Activated naive CD4-positive, alpha-beta T cell treated with anti-CD3 and anti-CD28 coated beads, Interleukin-2, amount 50 U/mL, for 24 hours (primary cell): ENCODE data around the gene SCAANT1.
A peak's percentile ranks its signal among the peaks of the same experiment; 100 is the strongest.

Experiments used
- H3K27ac Mint-ChIP-seq: one replicate; pipeline ENCODE4 v1.8.0; 2021; ENCODE audit warnings: mild to moderate bottlenecking, mixed read lengths
- H3K27me3 Mint-ChIP-seq: one replicate; pipeline ENCODE4 v1.8.0; 2021; ENCODE audit warnings: mixed read lengths
- H3K36me3 Mint-ChIP-seq: one replicate; pipeline ENCODE4 v1.8.0; 2021; ENCODE audit warnings: mixed read lengths
- H3K4me1 Mint-ChIP-seq: one replicate; pipeline ENCODE4 v1.8.0; 2021; ENCODE audit warnings: mixed read lengths
- H3K4me3 Mint-ChIP-seq: one replicate; pipeline ENCODE4 v1.8.0; 2021; ENCODE audit warnings: mild to moderate bottlenecking, mixed read lengths
- H3K9me3 Mint-ChIP-seq: one replicate; pipeline ENCODE4 v1.8.0; 2021; ENCODE audit warnings: mixed read lengths

SCAANT1 gene

DNA sequence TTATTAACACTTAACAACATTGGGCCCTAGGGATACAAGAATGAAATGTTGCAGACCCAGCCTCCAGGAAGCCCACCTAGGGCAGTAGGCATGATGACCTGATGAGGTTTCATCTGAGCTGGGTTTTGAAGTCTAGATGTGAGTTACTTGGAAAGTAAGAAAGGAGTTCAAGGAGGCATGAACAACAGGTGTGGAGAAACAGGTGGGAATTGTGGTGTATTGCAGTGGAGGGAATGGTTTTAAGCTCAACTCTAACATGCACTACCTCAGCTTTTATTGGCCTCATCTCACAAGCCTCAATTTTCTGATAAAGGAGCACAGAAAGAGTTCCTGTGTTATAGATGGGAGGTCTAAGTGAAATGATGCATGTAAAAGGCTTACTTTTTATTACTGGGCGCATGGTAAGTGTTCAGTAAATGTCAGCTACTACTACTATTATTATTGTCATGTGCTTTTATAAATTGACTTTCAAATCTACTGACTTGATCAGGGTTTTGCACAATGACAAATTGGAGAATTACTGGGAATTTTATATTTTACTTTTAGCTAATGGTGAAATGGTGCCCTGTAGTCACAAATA is 19.3 kb downstream of the SCAANT1 start:
- Mint-ChIP-seq H3K27me3 (no peaks in the 10 kb centered on the region), H3K36me3 (peaks cover 1% of the 10 kb centered on the region), H3K4me3 (no peak overlapping the region), H3K9me3 (no peaks in the 10 kb centered on the region), H3K4me1 (peaks cover 61% of the 10 kb centered on the region), H3K27ac (no peak overlapping the region)

GRCh38 chr3:63891518-63891917 is 20.7 kb downstream of the SCAANT1 start:
- no peaks in the 10 kb centered on the region for H3K27me3 Mint-ChIP-seq
- peaks cover 61% of the 10 kb centered on the region for H3K4me1 Mint-ChIP-seq
- no peak overlapping the region for H3K27ac Mint-ChIP-seq
- no peaks in the 10 kb centered on the region for H3K9me3 Mint-ChIP-seq
- peaks cover 1% of the 10 kb centered on the region for H3K36me3 Mint-ChIP-seq
- H3K4me3 Mint-ChIP-seq, result no peak overlapping the region

DNA sequence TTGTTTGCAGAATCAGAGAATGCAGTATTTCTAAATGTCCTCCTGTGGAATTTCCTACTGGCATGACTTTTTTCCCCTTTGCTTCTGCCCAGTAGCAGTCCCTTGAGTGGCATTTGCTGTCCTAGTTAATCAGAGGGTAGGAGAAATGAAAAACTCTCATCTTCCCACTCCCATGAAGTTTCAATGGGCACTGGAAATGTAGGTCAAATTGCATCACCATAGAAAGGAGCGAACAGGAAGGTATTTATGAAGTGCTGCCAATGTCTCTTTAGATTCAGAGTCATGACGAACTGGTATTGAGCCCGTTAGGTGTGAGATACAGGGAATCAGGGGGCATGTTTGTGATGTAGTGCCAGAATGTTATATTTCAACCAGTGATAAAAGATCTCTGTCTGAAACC is 25.3 kb downstream of the SCAANT1 start:
- Mint-ChIP-seq H3K27ac (no peak overlapping the region), H3K4me1 (peaks cover 42% of the 10 kb centered on the region)

GRCh38 chr3:63880653-63881052 is 31.5 kb downstream of the SCAANT1 start:
- H3K4me3 Mint-ChIP-seq, result no peak overlapping the region
- H3K9me3 Mint-ChIP-seq, result no peaks in the 10 kb centered on the region
- no peaks in the 10 kb centered on the region for H3K36me3 Mint-ChIP-seq
- peaks cover 74% of the 10 kb centered on the region for H3K4me1 Mint-ChIP-seq
- peak overlapping the region; percentile 2 for H3K27ac Mint-ChIP-seq
- no peaks in the 10 kb centered on the region for H3K27me3 Mint-ChIP-seq

More for the DNA sequence above, 25.3 kb downstream of the SCAANT1 start:
- no peaks in the 10 kb centered on the region for H3K9me3 Mint-ChIP-seq
- no peaks in the 10 kb centered on the region for H3K36me3 Mint-ChIP-seq
- no peaks in the 10 kb centered on the region for H3K27me3 Mint-ChIP-seq
- H3K4me3 Mint-ChIP-seq, result no peak overlapping the region

DNA sequence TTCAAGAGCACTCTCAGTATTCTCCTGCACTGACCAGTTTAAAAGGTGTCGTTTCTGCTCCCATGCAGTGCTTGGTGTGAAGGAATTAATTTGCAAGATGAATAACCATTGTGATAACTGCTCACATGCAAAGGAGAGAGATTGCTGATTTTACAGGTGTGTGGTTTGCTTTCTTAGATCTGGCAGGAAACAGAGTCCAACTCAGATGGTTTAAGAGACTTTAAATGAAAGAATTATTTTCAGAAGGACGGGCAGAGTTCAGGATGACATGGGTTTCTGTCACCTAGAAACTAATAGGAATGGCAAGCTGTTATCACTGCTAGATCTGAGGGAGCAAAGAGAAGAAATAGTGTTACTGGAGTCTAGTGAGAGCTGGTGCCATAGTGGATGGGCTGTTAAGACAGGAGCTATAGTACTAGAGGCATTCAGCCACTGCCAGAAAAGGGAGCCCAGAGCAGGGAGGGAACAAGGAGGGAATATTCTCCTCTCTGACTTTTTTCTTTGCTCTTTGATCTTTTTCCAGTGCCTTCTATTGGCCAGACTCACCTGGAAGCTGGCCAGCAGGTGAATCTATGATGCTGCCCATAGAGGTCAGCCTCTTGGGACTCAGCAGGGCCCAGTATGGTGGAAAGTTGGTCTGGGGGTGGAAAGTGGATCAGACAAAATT is 33.7 kb downstream of the SCAANT1 start:
- Mint-ChIP-seq H3K36me3 (no peaks in the 10 kb centered on the region), H3K4me3 (no peak overlapping the region), H3K4me1 (peaks cover 86% of the 10 kb centered on the region), H3K9me3 (no peaks in the 10 kb centered on the region), H3K27ac (peak overlapping the region; percentile 31), H3K27me3 (no peaks in the 10 kb centered on the region)

GRCh38 chr3:63877737-63878393 is 34.3 kb downstream of the SCAANT1 start:
- Mint-ChIP-seq H3K4me1 (peaks cover 82% of the 10 kb centered on the region), H3K4me3 (peak overlapping the region; percentile 5), H3K36me3 (no peaks in the 10 kb centered on the region), H3K27me3 (no peaks in the 10 kb centered on the region), H3K9me3 (no peaks in the 10 kb centered on the region), H3K27ac (no peak overlapping the region)

DNA sequence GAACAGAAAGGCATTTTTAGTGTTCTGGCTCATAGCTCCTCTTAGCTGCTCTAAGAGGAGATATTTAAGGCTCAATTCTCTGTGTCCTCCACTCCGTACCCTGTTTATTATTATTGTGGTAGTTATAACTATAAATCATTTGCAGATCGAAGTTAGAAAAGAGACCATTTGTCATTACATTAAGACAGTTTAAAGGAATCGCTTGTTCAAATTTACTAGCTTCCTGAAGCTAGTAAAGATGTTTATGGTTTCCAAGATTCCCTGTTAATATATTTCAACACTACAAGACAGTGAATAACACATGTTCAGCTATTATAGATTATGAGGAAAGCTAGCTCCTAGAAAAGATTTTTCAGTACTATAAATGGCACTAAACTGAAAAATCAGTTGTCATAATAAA is 35.9 kb downstream of the SCAANT1 start:
- Mint-ChIP-seq H3K9me3 (no peaks in the 10 kb centered on the region), H3K4me3 (no peak overlapping the region), H3K4me1 (peaks cover 83% of the 10 kb centered on the region), H3K27ac (no peak overlapping the region), H3K27me3 (no peaks in the 10 kb centered on the region), H3K36me3 (peaks cover 1% of the 10 kb centered on the region)

DNA sequence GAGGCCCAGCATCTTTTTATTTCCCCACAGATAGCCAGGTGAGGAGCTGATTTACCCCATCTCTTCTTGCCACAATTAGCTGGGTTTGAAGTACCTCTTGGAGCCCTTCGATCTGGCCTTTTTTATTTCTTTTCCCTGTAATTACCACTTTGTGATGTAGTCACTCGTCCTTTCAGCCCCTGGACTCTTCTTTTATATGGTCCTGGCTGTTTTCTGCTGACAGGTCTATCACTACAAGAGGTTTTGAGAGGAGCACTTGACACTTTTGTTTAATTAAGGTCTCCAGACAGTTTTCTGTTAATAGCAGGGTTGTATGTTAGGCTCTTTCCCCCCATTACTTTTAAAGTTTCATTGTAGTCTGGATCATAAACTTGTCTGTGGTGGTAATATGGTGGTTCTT is 36.7 kb downstream of the SCAANT1 start:
- peaks cover 81% of the 10 kb centered on the region for H3K4me1 Mint-ChIP-seq
- H3K27ac Mint-ChIP-seq, result no peak overlapping the region
- H3K27me3 Mint-ChIP-seq, result no peaks in the 10 kb centered on the region
- H3K4me3 Mint-ChIP-seq, result no peak overlapping the region
- H3K36me3 Mint-ChIP-seq, result peaks cover 1% of the 10 kb centered on the region
- H3K9me3 Mint-ChIP-seq, result no peaks in the 10 kb centered on the region

GRCh38 chr3:63874769-63875168 is 37.4 kb downstream of the SCAANT1 start:
- Mint-ChIP-seq H3K4me3 (no peak overlapping the region), H3K27me3 (no peaks in the 10 kb centered on the region), H3K36me3 (peaks cover 1% of the 10 kb centered on the region), H3K4me1 (peaks cover 79% of the 10 kb centered on the region), H3K9me3 (no peaks in the 10 kb centered on the region), H3K27ac (no peak overlapping the region)

DNA sequence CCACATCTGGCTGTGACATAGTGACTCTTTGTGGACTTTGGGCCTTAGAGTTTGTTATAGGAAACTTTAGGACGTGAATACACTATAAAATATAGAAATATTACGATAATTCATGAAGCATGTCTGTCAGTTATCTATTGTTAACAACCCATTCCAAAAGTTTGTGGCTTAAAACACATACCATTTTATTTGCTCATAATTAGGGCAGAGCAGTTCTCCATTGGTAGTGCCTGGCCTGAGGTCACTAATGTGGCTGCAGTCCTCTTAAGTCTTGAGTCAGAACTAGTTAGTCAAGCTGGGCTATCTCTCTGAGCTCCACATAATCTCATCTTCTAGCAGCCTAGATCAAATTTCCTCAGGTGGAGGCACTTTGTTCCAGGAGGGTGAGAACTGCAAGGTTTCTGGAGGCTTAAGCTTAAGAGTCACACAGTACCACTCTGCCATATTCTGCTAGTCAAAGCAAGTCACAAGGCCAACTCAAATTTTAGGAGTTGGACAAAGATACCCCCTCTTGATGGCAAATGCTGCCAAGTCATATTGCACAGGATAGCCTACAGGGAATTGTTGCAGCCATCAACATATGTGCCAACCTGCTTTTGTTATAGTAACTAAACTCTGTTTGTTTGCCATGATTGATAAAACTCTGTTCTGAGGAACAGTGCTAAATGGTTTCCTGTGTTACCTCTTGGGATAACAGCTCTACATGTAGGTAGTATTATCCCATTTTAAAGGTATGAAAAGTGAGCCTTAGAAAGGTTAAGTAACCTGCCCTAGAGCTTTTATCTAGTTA is 39.9 kb downstream of the SCAANT1 start:
- Mint-ChIP-seq H3K36me3 (peaks cover 1% of the 10 kb centered on the region), H3K27me3 (no peaks in the 10 kb centered on the region), H3K27ac (no peak overlapping the region), H3K4me3 (no peak overlapping the region), H3K4me1 (peaks cover 78% of the 10 kb centered on the region), H3K9me3 (no peaks in the 10 kb centered on the region)

DNA sequence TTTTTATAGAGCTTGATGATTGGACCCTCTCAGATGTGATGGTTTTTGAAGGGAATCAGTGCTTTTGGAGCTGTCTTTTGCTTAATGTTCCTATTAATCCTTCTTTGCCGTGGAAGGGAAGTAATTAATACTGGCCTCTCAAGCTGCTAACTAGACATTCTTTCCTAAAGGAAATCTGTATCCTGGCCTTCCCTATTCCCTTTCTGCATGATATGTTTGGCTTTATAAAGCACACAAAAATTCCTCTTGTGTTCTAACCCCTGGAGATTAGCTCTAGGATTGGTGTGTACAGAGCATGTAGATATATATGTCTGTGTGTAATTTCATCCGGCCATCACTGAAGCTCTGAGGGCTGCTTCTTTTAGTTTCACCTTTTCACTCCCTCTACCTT is 41.6 kb downstream of the SCAANT1 start:
- peaks cover 6% of the 10 kb centered on the region for H3K36me3 Mint-ChIP-seq
- no peaks in the 10 kb centered on the region for H3K9me3 Mint-ChIP-seq
- H3K27me3 Mint-ChIP-seq, result no peaks in the 10 kb centered on the region
- H3K27ac Mint-ChIP-seq, result peak overlapping the region; percentile 38
- peaks cover 69% of the 10 kb centered on the region for H3K4me1 Mint-ChIP-seq
- no peak overlapping the region for H3K4me3 Mint-ChIP-seq

DNA sequence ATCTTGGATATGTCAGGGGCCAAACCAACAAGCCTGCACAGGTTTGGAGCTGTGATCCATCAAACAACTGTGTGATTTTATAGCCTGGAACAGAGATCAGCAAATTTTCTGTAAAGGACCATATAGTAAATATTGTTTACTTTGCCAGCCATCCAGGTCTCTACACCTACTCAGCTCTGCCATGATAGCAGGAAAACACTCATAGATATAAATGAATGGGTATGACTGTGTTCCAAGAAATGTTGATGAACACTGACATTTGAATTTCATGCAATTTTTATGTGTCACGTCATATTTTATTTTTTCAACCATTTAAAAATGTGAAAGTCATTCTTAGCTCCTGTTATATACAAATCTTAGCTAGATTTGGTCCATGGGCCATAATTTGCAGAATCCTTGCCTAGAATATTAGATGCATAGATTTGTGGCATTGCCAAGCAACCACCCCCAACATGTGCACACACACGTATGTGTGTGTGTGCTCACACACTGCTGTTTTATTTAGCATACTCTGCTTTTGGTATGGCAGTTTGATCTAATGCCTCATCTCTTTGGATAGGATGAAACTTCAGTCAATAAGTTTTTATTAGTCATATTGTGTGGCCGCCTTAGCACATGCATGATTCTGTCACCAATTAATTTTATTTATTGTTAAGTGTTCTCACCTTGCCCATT is 42.1 kb downstream of the SCAANT1 start:
- Mint-ChIP-seq H3K27ac (no peak overlapping the region), H3K27me3 (no peaks in the 10 kb centered on the region), H3K9me3 (no peaks in the 10 kb centered on the region), H3K4me3 (no peak overlapping the region), H3K36me3 (peaks cover 6% of the 10 kb centered on the region), H3K4me1 (peaks cover 67% of the 10 kb centered on the region)

DNA sequence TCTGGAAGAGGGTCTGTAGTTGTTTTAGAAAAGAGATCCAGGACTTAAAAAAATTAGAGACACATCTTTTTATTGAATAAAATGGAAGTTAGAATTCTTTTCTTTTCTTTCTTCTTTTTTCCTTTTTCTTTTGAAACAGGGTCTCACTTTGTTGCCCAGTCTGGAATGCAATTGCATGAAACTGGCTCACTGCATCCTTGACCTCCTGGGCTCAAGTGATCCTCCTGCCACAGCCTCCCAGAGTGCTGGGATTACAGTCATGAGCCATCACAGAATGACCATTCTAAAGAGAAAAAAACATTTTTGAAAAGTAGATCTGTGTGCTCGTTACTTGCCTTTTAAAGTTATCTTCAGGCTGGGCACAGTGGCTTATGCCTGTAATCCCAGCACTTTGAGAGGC is 45.0 kb downstream of the SCAANT1 start:
- Mint-ChIP-seq H3K27me3 (no peaks in the 10 kb centered on the region), H3K4me3 (no peak overlapping the region), H3K36me3 (peaks cover 6% of the 10 kb centered on the region), H3K4me1 (peaks cover 62% of the 10 kb centered on the region), H3K27ac (no peak overlapping the region), H3K9me3 (no peaks in the 10 kb centered on the region)

- Mint-ChIP-seq H3K27ac (peak overlapping the region; percentile 90), H3K4me3 (peak overlapping the region; percentile 90), H3K9me3 (no peaks in the 10 kb centered on the region), H3K27me3 (no peaks in the 10 kb centered on the region), H3K4me1 (peaks cover 66% of the 10 kb centered on the region), H3K36me3 (peaks cover 5% of the 10 kb centered on the region)
Observed at GRCh38 chr3:63864965-63865327, 47.2 kb downstream of the SCAANT1 start.
